CD14-positive monocyte (primary cell): ENCODE results near the gene AOX1. TPM values are rescaled to one million over a fixed set of nuclear protein-coding genes. Genes with fewer than 3 reads are reported as not detected.

Experiments
- DNase-seq, 3 donors: peaks; one replicate each; pipeline ENCODE4 v3.0.0-alpha.2; 2011 to 2022
- H2AFZ ChIP-seq: 2 replicates; pipeline ENCODE4 v1.6.0; 2012; ENCODE audit warnings: mild to moderate bottlenecking, low read depth, low read length, inconsistent platforms; ENCODE audit not compliant: insufficient read depth, poor library complexity, severe bottlenecking
- H3K27ac ChIP-seq, 2 donors: 1 replicate in 1 of 2; 2 replicates in 1 of 2; pipeline ENCODE4 v1.5.1; 2012 to 2013; ENCODE audit warnings: low read length in 2 of 2, control low read depth in 1 of 2, inconsistent platforms in 1 of 2, low read depth in 1 of 2, mild to moderate bottlenecking in 1 of 2
- H3K27me3 ChIP-seq, 2 donors: one replicate each; pipeline versions ENCODE4 v1.6.0 to v1.6.1; 2011 to 2013; ENCODE audit warnings: low read length in 2 of 2; ENCODE audit not compliant: control insufficient read depth in 2 of 2, insufficient read depth in 2 of 2
- H3K36me3 ChIP-seq, 2 donors: replicated peaks in 1 of 2; 1 replicate in 1 of 2; 2 replicates in 1 of 2; pipeline versions ENCODE4 v1.5.1 to v1.6.1; 2012 to 2013; ENCODE audit warnings: low read length in 2 of 2, control low read depth in 1 of 2, inconsistent platforms in 1 of 2, mild to moderate bottlenecking in 1 of 2; ENCODE audit not compliant: insufficient read depth in 2 of 2, control insufficient read depth in 1 of 2
- H3K4me1 ChIP-seq, 2 donors: 1 replicate in 1 of 2; 2 replicates in 1 of 2; pipeline versions ENCODE4 v1.5.1 to v1.6.1; 2012 to 2013; ENCODE audit warnings: low read length in 2 of 2, control low read depth in 1 of 2, inconsistent platforms in 1 of 2, mild to moderate bottlenecking in 1 of 2, moderate library complexity in 1 of 2; ENCODE audit not compliant: insufficient read depth in 2 of 2, control insufficient read depth in 1 of 2
- H3K4me2 ChIP-seq: replicated peaks from 2 replicates; pipeline ENCODE3; 2012; ENCODE audit warnings: low read length, moderate library complexity, mild to moderate bottlenecking; ENCODE audit not compliant: poor library complexity, severe bottlenecking; ENCODE audit errors: extremely low read depth
- H3K4me3 ChIP-seq, 3 experiments: fragments of 200-600 bp in 1 of 3; sonication (generic) in 1 of 3; replicated peaks in 1 of 3; 1 replicate in 2 of 3; 2 replicates in 1 of 3; pipeline ENCODE4 v1.5.1; 2011 to 2013; ENCODE audit warnings: low read length in 3 of 3, mild to moderate bottlenecking in 3 of 3, control low read depth in 2 of 3, low read depth in 2 of 3, inconsistent platforms in 1 of 3, moderate library complexity in 1 of 3
- H3K79me2 ChIP-seq: 2 replicates; pipeline ENCODE4 v1.6.0; 2012; ENCODE audit warnings: mild to moderate bottlenecking, control low read depth, inconsistent platforms, low read length, moderate library complexity; ENCODE audit not compliant: insufficient read depth
- H3K9ac ChIP-seq: 2 replicates; pipeline ENCODE4 v1.6.0; 2017; ENCODE audit warnings: low read length, mild to moderate bottlenecking; ENCODE audit not compliant: insufficient read depth, poor library complexity, severe bottlenecking
- H3K9me3 ChIP-seq, 2 donors: replicated peaks in 1 of 2; 1 replicate in 1 of 2; 2 replicates in 1 of 2; pipeline versions ENCODE4 v1.5.1 to v1.6.1; 2012 to 2013; ENCODE audit warnings: low read length in 2 of 2, control low read depth in 1 of 2; ENCODE audit not compliant: control insufficient read depth in 1 of 2, insufficient read depth in 1 of 2
- H4K20me1 ChIP-seq: 2 replicates; pipeline ENCODE4 v1.6.0; 2012; ENCODE audit warnings: mild to moderate bottlenecking, low read length, control low read depth, moderate library complexity; ENCODE audit not compliant: insufficient read depth
- H3K27ac Mint-ChIP-seq, 7 donors: one replicate each; pipeline ENCODE4 v1.8.0; 2020; ENCODE audit warnings: mild to moderate bottlenecking in 7 of 7, mixed read lengths in 7 of 7, moderate library complexity in 6 of 7, inconsistent platforms in 2 of 7
- H3K27me3 Mint-ChIP-seq, 3 donors: one replicate each; pipeline ENCODE4 v1.8.0; 2021 to 2022; ENCODE audit warnings: low read depth in 3 of 3, mild to moderate bottlenecking in 3 of 3, mixed read lengths in 3 of 3, moderate library complexity in 3 of 3, inconsistent platforms in 1 of 3
- H3K36me3 Mint-ChIP-seq, 2 donors: one replicate each; pipeline ENCODE4 v1.8.0; 2020; ENCODE audit warnings: mixed read lengths in 2 of 2, inconsistent platforms in 1 of 2, mild to moderate bottlenecking in 1 of 2
- H3K4me1 Mint-ChIP-seq: one replicate; pipeline ENCODE4 v1.8.0; 2020; ENCODE audit warnings: mild to moderate bottlenecking, mixed read lengths
- H3K4me3 Mint-ChIP-seq, 2 donors: one replicate each; pipeline ENCODE4 v1.8.0; 2020; ENCODE audit warnings: mild to moderate bottlenecking in 2 of 2, mixed read lengths in 2 of 2, moderate library complexity in 1 of 2
- H3K9me3 Mint-ChIP-seq, 7 donors: one replicate each; pipeline ENCODE4 v1.8.0; 2020 to 2022; ENCODE audit warnings: mixed read lengths in 7 of 7, mild to moderate bottlenecking in 6 of 7, moderate library complexity in 6 of 7, inconsistent platforms in 2 of 7
- CTCF ChIP-seq: fragments of 200-600 bp; IDR thresholded peaks from one replicate; pipeline ENCODE4 v1.8.0; 2022; ENCODE audit warnings: antibody characterized with exemption, mild to moderate bottlenecking
- WGBS: methylation state at CpG from one replicate; pipeline ENCODE4 v1.1.5; 2013; ENCODE audit warnings: missing lambda C conversion rate; ENCODE audit not compliant: insufficient coverage; 5-methylcytosine and 5-hydroxymethylcytosine counted together
- intact Hi-C, 2 donors: fragments of 100-400 bp; cut with micrococcal nuclease; formaldehyde crosslinking; loops; one replicate each; pipeline versions ENCODE4 v1.15.0 to v1.15.1; 2023
- polyA plus RNA-seq, 3 donors: library from polyadenylated mRNA; depleted of rRNA in 1 of 3; unstranded in 2 of 3; stranded (reverse) in 1 of 3; fragments of 300-500 nt in 2 of 3; fragments of >200 nt in 1 of 3; fragmentation: Illumina TruSeq in 2 of 3; gene quantifications; 1 replicate in 2 of 3; 2 replicates in 1 of 3; pipeline ENCODE4 v1.2.3, GENCODE V29; 2012 to 2021

Gene AOX1
- polyA plus RNA-seq, 3 donors: 0.16 TPM; not detected in 2

DNA sequence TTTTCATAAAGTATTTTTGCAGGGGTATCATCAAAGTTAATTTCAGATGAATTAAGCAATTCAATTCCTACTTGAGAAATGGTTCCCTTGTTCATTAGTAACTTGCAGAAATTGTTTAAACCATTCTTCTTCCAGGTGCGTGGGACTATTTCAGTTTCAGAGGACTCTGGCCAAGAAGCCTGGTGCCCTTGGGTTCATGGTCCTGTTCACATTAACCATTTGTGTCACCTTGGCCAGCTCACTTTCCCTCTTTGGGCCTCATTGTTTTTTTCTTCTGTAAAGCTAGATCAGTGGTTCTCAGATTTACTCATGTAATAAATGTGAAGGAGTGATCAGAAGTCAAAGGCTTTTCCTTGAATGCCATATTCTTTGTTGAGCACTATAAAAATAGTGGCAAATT is 113.5 kb downstream of the AOX1 start:
- Histone ChIP-seq H3K9ac (no peak overlapping the region), H2AFZ (peak overlapping the region; percentile 12), H4K20me1 (no peaks in the 10 kb centered on the region), H3K27ac (no peak overlapping the region), H3K79me2 (no peaks in the 10 kb centered on the region), H3K4me2 (no peak overlapping the region), H3K4me3 (no peak overlapping the region), H3K36me3 (no peaks in the 10 kb centered on the region), H3K4me1 (peaks cover 21 to 39% of the 10 kb centered on the region in 2 donors), H3K9me3 (no peaks in the 10 kb centered on the region), H3K27me3 (no peaks in the 10 kb centered on the region)
- intact Hi-C loops: loop anchor here in 1 of 2 donors (5.0 kb wide), 1 partner anchor 112 kb away; the partner anchor contains the start of gene AOX1
- no peaks in the 10 kb centered on the region for H3K27me3 Mint-ChIP-seq
- no peaks in the 10 kb centered on the region for H3K36me3 Mint-ChIP-seq
- peaks cover 18% of the 10 kb centered on the region for H3K4me1 Mint-ChIP-seq
- WGBS: no CpG with 5 or more reads among the region's 1 CpG
- DNase-seq: no peak
- TF ChIP-seq CTCF: no peak
- peaks cover 0 to 1% (median 0%) of the 10 kb centered on the region in 7 donors for H3K9me3 Mint-ChIP-seq
- no peak overlapping the region for H3K4me3 Mint-ChIP-seq
- H3K27ac Mint-ChIP-seq: no peak overlapping the region

DNA sequence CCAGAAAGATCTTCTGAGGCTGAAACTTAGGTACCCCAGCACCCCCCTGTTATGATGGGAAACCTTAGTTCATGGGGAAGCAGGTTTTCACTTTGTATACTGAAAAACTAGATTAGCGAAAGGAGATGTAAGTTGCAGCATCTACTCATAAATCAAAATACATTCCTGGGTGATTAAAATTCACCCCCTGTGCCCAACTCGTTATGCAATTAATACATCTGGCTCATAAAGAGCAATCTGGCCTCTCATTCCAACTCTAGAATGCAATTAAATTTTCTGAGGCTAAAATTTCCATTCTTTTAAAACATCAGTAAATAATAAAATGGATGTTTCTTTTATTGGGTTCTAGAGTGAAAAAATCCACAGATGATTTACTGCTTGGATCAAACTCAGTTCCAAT is 115.0 kb downstream of the AOX1 start:
- Mint-ChIP-seq H3K4me3 (no peak overlapping the region), H3K27me3 (peaks cover 0 to 2% (median 0%) of the 10 kb centered on the region in 3 donors), H3K4me1 (peaks cover 18% of the 10 kb centered on the region), H3K36me3 (no peaks in the 10 kb centered on the region), H3K9me3 (no peaks in the 10 kb centered on the region), H3K27ac (no peak overlapping the region)
- H3K27me3 ChIP-seq: no peaks in the 10 kb centered on the region
- H3K36me3 ChIP-seq: no peaks in the 10 kb centered on the region
- no peak for TF ChIP-seq CTCF
- no peak overlapping the region for H3K27ac ChIP-seq
- H3K4me1 ChIP-seq: peaks cover 6 to 24% of the 10 kb centered on the region in 2 donors
- H3K4me2 ChIP-seq: no peak overlapping the region
- intact Hi-C loops: loop anchor here (5.0 to 10.0 kb wide), 2 partner anchors 124 to 716 kb away; no protein-coding TSS in a partner anchor
- no peak overlapping the region for H3K9ac ChIP-seq
- no peak for DNase-seq
- H3K4me3 ChIP-seq: no peak overlapping the region
- no CpG with 5 or more reads among the region's 2 CpGs for WGBS
- H4K20me1 ChIP-seq: no peaks in the 10 kb centered on the region
- H3K9me3 ChIP-seq: no peaks in the 10 kb centered on the region
- H3K79me2 ChIP-seq: no peaks in the 10 kb centered on the region
- no peak overlapping the region for H2AFZ ChIP-seq
